Tibial artery (tissue), 4 donors: Measurements from ENCODE around the gene ONECUT2.
"Not testable (repeated sequence)": the region's sequence is repeated elsewhere in the genome, so short reads cannot be mapped to it uniquely, and the experiment has no call there.

Source experiments
- DNase-seq, 2 donors: peaks; one replicate each; pipeline ENCODE4 v3.0.0-alpha.2; 2019
- H3K27ac ChIP-seq, 2 donors: fragments of 200-600 bp; sonication (generic) in 1 of 2; 1 replicate in 1 of 2; 2 replicates in 1 of 2; pipeline ENCODE4 v1.5.1; 2018 to 2019; ENCODE audit warnings: mild to moderate bottlenecking in 1 of 2
- H3K27me3 ChIP-seq, 2 donors: fragments of 200-600 bp; sonication (generic) in 1 of 2; one replicate each; pipeline versions ENCODE4 v1.5.1 to v1.6.0; 2016 to 2019
- H3K36me3 ChIP-seq, 3 donors: fragments of 200-600 bp; sonication (generic) in 2 of 3; one replicate each; pipeline ENCODE4 v1.5.1; 2016 to 2019; ENCODE audit warnings: mild to moderate bottlenecking in 2 of 3
- H3K4me1 ChIP-seq, 4 donors: fragments of 200-600 bp; sonication (generic) in 2 of 4; 1 replicate in 3 of 4; 2 replicates in 1 of 4; pipeline ENCODE4 v1.5.1; 2016 to 2019
- H3K4me3 ChIP-seq, 2 donors: fragments of 200-600 bp; sonication (generic) in 1 of 2; 1 replicate in 1 of 2; 2 replicates in 1 of 2; pipeline ENCODE4 v1.5.1; 2018 to 2019; ENCODE audit warnings: mild to moderate bottlenecking in 2 of 2
- H3K9me3 ChIP-seq, 3 donors: fragments of 200-600 bp; sonication (generic) in 1 of 3; one replicate each; pipeline ENCODE4 v1.5.1; 2016 to 2019
- intact Hi-C: fragments of 100-400 bp; cut with DNase I; formaldehyde crosslinking; loops from one replicate; pipeline ENCODE4 v1.15.0; 2023; ENCODE audit warnings: low total_unique reads
- TF ChIP-seq, protein P1 (sequence below), 2 experiments: fragments of 200-600 bp in 1 of 2; fragments of 450-650 bp in 1 of 2; IDR thresholded peaks; one replicate each; pipeline ENCODE4 v1.5.1; 2017 to 2019; ENCODE audit warnings: antibody characterized with exemption in 2 of 2, mild to moderate bottlenecking in 1 of 2, moderate library complexity in 1 of 2

ONECUT2 gene

DNA sequence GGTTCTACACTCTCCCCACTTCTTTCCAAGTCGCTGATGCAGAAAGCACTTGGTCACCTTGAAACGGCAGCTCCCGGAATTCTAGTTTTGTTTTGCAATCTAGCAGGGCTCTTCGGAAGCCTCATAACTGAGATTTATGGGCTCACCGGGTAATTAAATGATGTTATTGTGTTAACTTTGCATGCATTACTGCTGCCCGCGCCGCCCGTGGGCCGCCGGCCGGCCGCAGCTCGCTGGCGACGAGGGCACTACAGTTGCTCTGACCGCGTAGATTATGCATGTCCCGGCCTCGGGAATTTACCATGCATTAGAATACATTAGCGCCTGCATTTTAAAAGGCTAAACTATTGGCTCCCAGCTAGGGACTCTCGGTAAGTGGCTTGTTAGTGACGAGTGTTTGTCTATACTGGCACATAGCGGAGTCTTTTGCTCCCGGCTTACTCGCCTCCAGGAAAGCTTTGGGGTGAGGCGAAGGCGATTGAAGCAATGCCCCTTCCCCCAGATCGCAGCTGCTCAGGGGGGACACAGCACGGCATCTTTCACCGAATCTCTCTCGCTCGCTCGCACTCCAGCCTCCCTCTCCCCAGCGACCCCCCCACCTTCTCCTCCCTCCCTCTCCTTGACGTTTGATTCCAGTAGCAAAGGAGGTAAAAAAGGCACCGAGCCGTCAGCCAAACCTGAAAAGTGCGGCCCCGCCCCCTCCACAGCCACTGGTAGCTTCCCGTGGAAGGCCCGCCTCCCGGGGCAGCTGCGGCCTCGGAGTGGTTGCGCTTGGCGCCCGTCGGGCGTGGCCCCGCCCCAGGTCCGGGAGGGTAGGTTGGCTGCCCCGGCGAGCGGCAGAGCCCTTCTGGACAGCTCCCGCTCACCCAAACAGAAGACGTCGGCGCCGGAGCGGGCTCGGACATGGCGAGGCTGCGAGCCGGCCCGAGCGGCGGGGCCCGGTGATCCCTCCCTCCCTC lies at the start of gene ONECUT2:
Gene ONECUT2 (plus strand): TSS at position 839 of the 959 bp plus-strand sequence. CDS start 343 bp downstream, outside the sequence.
- TF ChIP-seq, protein P1, sequence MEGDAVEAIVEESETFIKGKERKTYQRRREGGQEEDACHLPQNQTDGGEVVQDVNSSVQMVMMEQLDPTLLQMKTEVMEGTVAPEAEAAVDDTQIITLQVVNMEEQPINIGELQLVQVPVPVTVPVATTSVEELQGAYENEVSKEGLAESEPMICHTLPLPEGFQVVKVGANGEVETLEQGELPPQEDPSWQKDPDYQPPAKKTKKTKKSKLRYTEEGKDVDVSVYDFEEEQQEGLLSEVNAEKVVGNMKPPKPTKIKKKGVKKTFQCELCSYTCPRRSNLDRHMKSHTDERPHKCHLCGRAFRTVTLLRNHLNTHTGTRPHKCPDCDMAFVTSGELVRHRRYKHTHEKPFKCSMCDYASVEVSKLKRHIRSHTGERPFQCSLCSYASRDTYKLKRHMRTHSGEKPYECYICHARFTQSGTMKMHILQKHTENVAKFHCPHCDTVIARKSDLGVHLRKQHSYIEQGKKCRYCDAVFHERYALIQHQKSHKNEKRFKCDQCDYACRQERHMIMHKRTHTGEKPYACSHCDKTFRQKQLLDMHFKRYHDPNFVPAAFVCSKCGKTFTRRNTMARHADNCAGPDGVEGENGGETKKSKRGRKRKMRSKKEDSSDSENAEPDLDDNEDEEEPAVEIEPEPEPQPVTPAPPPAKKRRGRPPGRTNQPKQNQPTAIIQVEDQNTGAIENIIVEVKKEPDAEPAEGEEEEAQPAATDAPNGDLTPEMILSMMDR (IDR thresholded peaks at IDR 0.05) = no peak
- H3K27me3 ChIP-seq = peaks cover 5 to 92% of the 10 kb centered on the region in 2 donors
- peak within 1 kb of the TSS; percentile 45 to 58 for H3K4me3 ChIP-seq
- no peaks in the 10 kb centered on the region for H3K9me3 ChIP-seq
- peak; percentile 84 to 92 for DNase-seq
- H3K4me1 ChIP-seq = peaks cover 0 to 62% (median 52%) of the 10 kb centered on the region in 4 donors
- no peak within 1 kb of the TSS for H3K27ac ChIP-seq
- intact Hi-C loops = no loop called here
- H3K36me3 ChIP-seq = no peaks in the 10 kb centered on the region

DNA sequence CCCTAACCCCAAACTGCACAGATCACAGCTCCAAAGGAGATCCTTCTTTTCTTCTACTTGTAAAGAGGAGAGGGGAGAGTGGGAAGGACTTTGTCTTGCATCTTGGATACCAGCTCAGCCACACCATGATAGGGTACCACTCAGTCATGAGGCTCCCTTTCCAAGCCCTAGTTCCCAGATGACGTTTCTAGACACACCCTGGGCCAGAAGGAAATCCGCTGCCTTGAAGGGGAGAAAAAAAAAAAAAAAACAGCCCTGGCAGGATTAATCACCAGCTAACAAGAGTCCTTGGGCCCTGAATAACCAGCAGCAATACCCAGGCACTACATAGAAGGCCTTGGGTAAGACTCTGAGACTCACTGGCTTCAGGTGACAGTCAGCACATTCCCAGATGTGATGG lies 45.9 kb upstream of the ONECUT2 start:
- TF ChIP-seq, protein P1 (IDR thresholded peaks at IDR 0.05) = no peak
- intact Hi-C loops = no loop called here
- H3K27me3 ChIP-seq = no peaks in the 10 kb centered on the region
- H3K4me1 ChIP-seq = no peaks in the 10 kb centered on the region
- DNase-seq = no peak
- H3K9me3 ChIP-seq = no peaks in the 10 kb centered on the region
- no peaks in the 10 kb centered on the region for H3K36me3 ChIP-seq
- no peak overlapping the region for H3K27ac ChIP-seq
- H3K4me3 ChIP-seq = no peak overlapping the region

DNA sequence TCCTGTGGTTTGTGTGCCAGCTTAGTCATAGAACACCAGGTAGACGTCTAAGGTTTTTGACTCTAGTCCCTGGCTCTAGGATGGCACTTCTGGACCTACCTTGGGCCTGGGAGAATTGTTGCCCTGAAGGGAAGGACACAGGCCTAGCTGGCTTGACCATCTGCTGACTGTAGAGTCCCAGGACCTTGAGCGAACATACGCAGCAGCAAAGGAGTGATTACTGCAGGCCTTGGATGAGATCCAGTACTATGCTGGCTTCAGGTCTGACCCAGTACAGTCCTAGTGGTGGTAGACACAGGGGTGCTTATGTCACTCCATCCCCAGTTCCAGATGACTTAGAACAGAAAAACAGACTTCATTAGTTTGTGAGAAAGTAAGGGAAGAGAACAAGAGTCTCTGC lies 45.1 kb upstream of the ONECUT2 start:
- H3K9me3 ChIP-seq = no peaks in the 10 kb centered on the region
- no peak for DNase-seq
- TF ChIP-seq, protein P1 (IDR thresholded peaks at IDR 0.05) = no peak
- intact Hi-C loops = no loop called here
- H3K27me3 ChIP-seq = no peaks in the 10 kb centered on the region
- no peaks in the 10 kb centered on the region for H3K4me1 ChIP-seq
- H3K27ac ChIP-seq = no peak overlapping the region
- H3K4me3 ChIP-seq = no peak overlapping the region
- H3K36me3 ChIP-seq = no peaks in the 10 kb centered on the region

DNA sequence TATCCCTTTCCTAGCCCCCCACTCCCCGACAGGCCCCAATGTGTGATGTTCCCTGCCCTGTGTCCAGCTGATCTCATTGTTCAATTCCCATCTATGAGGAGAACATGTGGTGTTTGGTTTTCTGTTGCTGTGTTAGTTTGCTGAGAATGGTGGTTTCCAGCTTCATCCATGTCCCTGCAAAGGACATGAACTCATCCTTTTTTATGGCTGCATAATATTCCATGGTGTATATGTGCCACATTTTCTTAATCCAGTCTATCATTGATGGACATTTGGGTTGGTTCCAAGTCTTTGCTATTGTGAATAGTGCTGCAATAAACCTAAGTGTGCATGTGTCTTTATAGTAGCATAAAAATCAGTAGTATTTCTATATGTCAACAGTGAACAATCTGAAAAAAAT lies 40.4 kb upstream of the ONECUT2 start:
- H3K4me3 ChIP-seq, H3K9me3 ChIP-seq, H3K36me3 ChIP-seq, DNase-seq, H3K27ac ChIP-seq, H3K27me3 ChIP-seq, intact Hi-C loops, H3K4me1 ChIP-seq: not testable (repeated sequence)

DNA sequence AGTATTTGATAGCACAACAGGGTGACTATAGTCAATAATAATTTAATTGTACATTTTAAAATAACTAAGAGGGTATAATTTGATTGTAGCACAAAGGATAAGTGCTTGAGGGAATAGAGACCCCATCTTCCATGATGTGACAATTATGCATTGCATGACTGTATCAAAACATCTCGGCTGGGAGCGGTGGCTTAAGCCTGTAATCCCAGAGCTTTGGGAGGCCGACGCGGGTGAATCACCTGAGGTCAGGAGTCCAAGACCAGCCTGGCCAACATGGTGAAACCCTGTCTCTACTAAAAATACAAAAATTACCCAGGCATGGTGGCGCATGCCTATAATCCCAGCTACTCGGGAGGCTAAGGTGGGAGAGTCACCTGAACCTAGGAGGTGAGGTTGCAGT lies 38.3 kb upstream of the ONECUT2 start:
- H3K4me1 ChIP-seq, DNase-seq, intact Hi-C loops: not testable (repeated sequence)

DNA sequence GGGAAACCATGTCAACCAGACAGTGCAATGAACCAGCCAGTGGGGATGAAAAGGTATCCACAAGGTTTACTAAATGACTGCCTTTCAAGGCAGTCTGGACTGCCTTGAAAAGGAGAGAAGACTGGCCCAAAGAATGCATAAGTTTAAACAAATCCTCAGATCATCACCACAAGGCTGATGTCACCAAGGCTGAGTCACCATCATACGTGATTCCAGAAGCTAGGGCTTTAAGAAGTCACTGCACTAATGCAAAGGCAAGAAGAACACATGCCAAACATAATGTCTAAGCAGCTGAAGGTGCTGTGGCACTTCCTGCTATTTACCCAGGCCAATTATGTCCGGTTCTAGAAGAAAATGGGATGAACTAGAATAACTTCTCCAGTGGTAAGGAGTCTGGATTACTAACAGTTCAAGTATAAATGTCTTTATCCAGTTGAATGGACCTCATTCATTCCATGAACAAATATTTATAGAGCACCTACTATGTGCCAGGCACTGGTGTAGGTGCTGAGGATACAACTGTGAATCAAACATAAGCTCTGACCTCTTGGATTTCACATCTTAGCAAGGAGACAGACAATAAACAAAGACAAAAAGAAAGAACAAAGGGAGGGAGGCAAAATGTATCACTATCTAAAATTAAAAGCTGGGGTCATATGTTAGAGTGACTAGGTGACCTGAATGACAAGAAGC lies 37.6 kb upstream of the ONECUT2 start:
- Histone ChIP-seq H3K9me3 (no peaks in the 10 kb centered on the region), H3K4me1 (no peaks in the 10 kb centered on the region), H3K4me3 (no peak overlapping the region), H3K36me3 (no peaks in the 10 kb centered on the region), H3K27me3 (no peaks in the 10 kb centered on the region), H3K27ac (no peak overlapping the region)
- intact Hi-C loops = no loop called here
- TF ChIP-seq, protein P1 (IDR thresholded peaks at IDR 0.05) = no peak
- no peak for DNase-seq

More for the DNA sequence above, 38.3 kb upstream of the ONECUT2 start:
- H3K36me3 ChIP-seq, H3K27me3 ChIP-seq, H3K4me3 ChIP-seq, H3K27ac ChIP-seq, H3K9me3 ChIP-seq: not testable (repeated sequence)
